NCI-H2196 (cell line): ENCODE results near the gene MRPS2.

Source experiments
- DNase-seq: peaks from one replicate; lab custom pipeline; 2025; ENCODE audit not compliant: unreplicated experiment; lab: John Stamatoyannopoulos, UW

Gene MRPS2

GRCh38 chr9:135551456-135551855 is 51.0 kb downstream of the MRPS2 start:
- DNase-seq = no peak

DNA sequence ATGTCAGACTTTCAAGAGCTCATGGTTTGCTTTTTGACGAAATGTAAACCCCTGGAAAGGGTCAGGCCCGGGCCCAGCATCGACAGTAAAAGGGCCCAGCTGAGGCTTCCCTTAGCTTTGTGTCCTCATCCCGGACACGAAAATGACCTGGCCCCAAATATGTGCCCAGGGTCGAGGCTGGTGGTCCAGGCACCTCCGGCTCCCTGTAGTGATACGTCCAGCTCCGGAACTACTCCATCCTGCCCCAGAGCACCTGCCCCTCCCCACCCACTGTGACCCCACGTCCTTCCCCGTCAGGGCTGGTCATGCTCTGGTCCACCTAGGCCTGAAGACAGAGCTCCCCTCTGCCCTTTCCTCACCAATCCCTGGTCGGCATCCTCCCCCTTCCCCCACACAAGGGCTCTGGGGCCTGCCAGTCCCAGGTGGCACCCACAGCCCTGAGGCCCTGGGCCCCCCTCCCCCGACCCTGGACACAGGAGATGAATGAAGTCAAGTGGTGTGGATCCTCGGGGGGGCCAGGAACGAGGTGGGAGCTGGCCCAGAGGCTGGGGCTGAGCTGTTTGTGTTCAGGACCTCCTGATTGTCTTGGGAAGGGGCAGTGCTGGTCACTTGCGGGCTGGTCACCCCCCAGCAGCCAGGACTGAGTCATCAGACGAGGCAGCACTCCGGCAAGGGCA is 51.7 kb downstream of the MRPS2 start:
- DNase-seq = no peak

- DNase-seq = no peak
These were observed 52.3 kb downstream of the MRPS2 start for GRCh38 chr9:135552698-135553171.
